ENCODE measurements around the gene DEFB131B.
A peak's percentile ranks its signal among the peaks of the same experiment; 100 is the strongest.
"Not testable (repeated sequence)": the region's sequence is repeated elsewhere in the genome, so short reads cannot be mapped to it uniquely, and the experiment has no call there.

Gene DEFB131B

GRCh38 chr11:71878059-71878458 is at the start of gene DEFB131B:
DEFB131B (plus strand) TSS chr11:71878453; CDS start chr11:71878453, 0 bp downstream.
- not testable (repeated sequence) for DNase-seq (ENCODE audit: low read depth)

- not testable (repeated sequence) for DNase-seq (ENCODE audit: low read depth)
These were observed 49.0 kb upstream of the DEFB131B start for GRCh38 chr11:71829247-71829646.

- DNase-seq (ENCODE audit: low read depth) = not testable (repeated sequence)
These were observed 48.6 kb upstream of the DEFB131B start for GRCh38 chr11:71829686-71830085.

GRCh38 chr11:71832811-71833210 is 45.4 kb upstream of the DEFB131B start, which contains the start of gene DEFB108B:
DEFB108B (plus strand) TSS chr11:71833200; CDS start chr11:71833200, 0 bp downstream.
- DNase-seq (ENCODE audit: low read depth) = not testable (repeated sequence)

- DNase-seq (ENCODE audit: low read depth) = not testable (repeated sequence)
These were observed 35.5 kb upstream of the DEFB131B start for GRCh38 chr11:71842720-71843119.

GRCh38 chr11:71843355-71843754 is 34.9 kb upstream of the DEFB131B start:
- not testable (repeated sequence) for DNase-seq (ENCODE audit: low read depth)

GRCh38 chr11:71843858-71844257 is 34.4 kb upstream of the DEFB131B start:
- no peak for DNase-seq (ENCODE audit: low read depth)

GRCh38 chr11:71853895-71854294 is 24.4 kb upstream of the DEFB131B start:
- not testable (repeated sequence) for DNase-seq (ENCODE audit: low read depth)

GRCh38 chr11:71855880-71856279 is 22.4 kb upstream of the DEFB131B start:
- DNase-seq (ENCODE audit: low read depth) = not testable (repeated sequence)

- not testable (repeated sequence) for DNase-seq (ENCODE audit: low read depth)
These were observed 17.4 kb upstream of the DEFB131B start for GRCh38 chr11:71860835-71861234.

GRCh38 chr11:71863978-71864627 is 14.2 kb upstream of the DEFB131B start:
- DNase-seq (ENCODE audit: low read depth) = peak; percentile 77

GRCh38 chr11:71867209-71867608 is 11.0 kb upstream of the DEFB131B start:
- DNase-seq (ENCODE audit: low read depth) = peak; percentile 1

- DNase-seq (ENCODE audit: low read depth) = not testable (repeated sequence)
These were observed 8.3 kb upstream of the DEFB131B start for GRCh38 chr11:71869931-71870330.

GRCh38 chr11:71870661-71871060 is 7.6 kb upstream of the DEFB131B start:
- not testable (repeated sequence) for DNase-seq (ENCODE audit: low read depth)

- DNase-seq (ENCODE audit: low read depth) = not testable (repeated sequence)
These were observed 2.0 kb upstream of the DEFB131B start for GRCh38 chr11:71876262-71876661.

- DNase-seq (ENCODE audit: low read depth) = not testable (repeated sequence)
These were observed 7.6 kb downstream of the DEFB131B start for GRCh38 chr11:71885806-71886205.

GRCh38 chr11:71888335-71889010 is 10.2 kb downstream of the DEFB131B start:
- DNase-seq (ENCODE audit: low read depth) = not testable (repeated sequence)

GRCh38 chr11:71889181-71889872 is 11.1 kb downstream of the DEFB131B start:
- not testable (repeated sequence) for DNase-seq (ENCODE audit: low read depth)

- DNase-seq (ENCODE audit: low read depth) = no peak
These were observed 17.7 kb downstream of the DEFB131B start for GRCh38 chr11:71895961-71896360.

- peak; percentile 9 for DNase-seq (ENCODE audit: low read depth)
These were observed 22.9 kb downstream of the DEFB131B start for GRCh38 chr11:71901137-71901536.

- no peak for DNase-seq (ENCODE audit: low read depth)
These were observed 30.0 kb downstream of the DEFB131B start for GRCh38 chr11:71908218-71908617.

GRCh38 chr11:71910775-71911174 is 32.5 kb downstream of the DEFB131B start:
- DNase-seq (ENCODE audit: low read depth) = not testable (repeated sequence)
